Skeletal muscle tissue (tissue), 4 donors: ENCODE results near the gene BAHD1. TPM values are rescaled to one million over a fixed set of nuclear protein-coding genes. Genes with fewer than 3 reads are reported as not detected.

Source experiments
- H3K27ac ChIP-seq: one replicate; pipeline ENCODE4 v1.7.0; 2013; ENCODE audit warnings: mild to moderate bottlenecking, low read depth, low read length, inconsistent platforms
- H3K27me3 ChIP-seq, 3 donors: one replicate each; pipeline ENCODE4 v1.7.0; 2013; ENCODE audit warnings: low read length in 3 of 3; ENCODE audit not compliant: control insufficient read depth in 3 of 3, insufficient read depth in 3 of 3
- H3K36me3 ChIP-seq, 3 donors: one replicate each; pipeline ENCODE4 v1.7.0; 2013; ENCODE audit warnings: low read length in 3 of 3; ENCODE audit not compliant: control insufficient read depth in 3 of 3, insufficient read depth in 3 of 3
- H3K4me1 ChIP-seq, 3 donors: one replicate each; pipeline ENCODE4 v1.7.0; 2013; ENCODE audit warnings: low read length in 3 of 3, mild to moderate bottlenecking in 3 of 3; ENCODE audit not compliant: control insufficient read depth in 3 of 3, insufficient read depth in 3 of 3
- H3K4me3 ChIP-seq, 3 donors: one replicate each; pipeline ENCODE4 v1.7.0; 2013; ENCODE audit warnings: low read length in 3 of 3
- H3K9ac ChIP-seq, 3 donors: one replicate each; pipeline ENCODE4 v1.7.0; 2013; ENCODE audit warnings: low read length in 3 of 3, mild to moderate bottlenecking in 3 of 3, moderate library complexity in 2 of 3, low read depth in 1 of 3
- H3K9me3 ChIP-seq, 3 donors: one replicate each; pipeline ENCODE4 v1.7.0; 2013; ENCODE audit warnings: low read length in 3 of 3; ENCODE audit not compliant: control insufficient read depth in 3 of 3
- total RNA-seq: library from RNA; depleted of rRNA; stranded (reverse); fragments of >200 nt; gene quantifications from one replicate; pipeline ENCODE4 v1.2.3, GENCODE V29; 2014
- donor health status: Osteomylitis.

Gene BAHD1
- total RNA-seq, 1 donor from 2014 or later, result 9.4 TPM

DNA sequence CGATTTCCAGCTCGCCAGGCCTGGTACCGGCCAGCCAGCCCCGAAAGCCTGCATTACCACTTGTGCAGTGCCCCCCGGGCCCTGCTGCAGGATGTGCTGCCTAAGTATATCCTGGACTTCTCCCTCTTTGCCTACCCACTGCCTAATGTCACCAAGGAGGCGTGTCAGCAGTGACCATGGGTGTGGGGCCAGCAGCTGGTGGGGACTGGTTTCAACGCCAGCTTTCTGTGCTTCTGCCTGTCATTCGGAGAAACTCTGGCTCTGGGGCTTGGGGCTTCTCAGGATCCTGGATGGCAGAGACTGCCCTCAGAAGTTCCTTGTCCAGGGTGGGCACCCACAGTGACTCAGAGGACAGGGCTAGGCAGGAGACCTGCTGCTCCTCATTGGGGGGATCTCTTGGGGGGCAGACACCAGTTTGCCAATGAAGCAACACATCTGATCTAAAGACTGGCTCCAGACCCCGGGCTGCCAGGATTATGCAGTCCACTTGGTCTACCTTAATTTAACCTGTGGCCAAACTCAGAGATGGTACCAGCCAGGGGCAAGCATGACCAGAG is 31.5 kb downstream of the BAHD1 start:
- Histone ChIP-seq H3K27me3 (no peaks in the 10 kb centered on the region), H3K9ac (peak overlapping the region in 2 of 3 donors; percentile 20 to 85), H3K36me3 (no peaks in the 10 kb centered on the region), H3K4me1 (peaks cover 17 to 21% (median 19%) of the 10 kb centered on the region in 3 donors), H3K9me3 (no peaks in the 10 kb centered on the region), H3K27ac (no peak overlapping the region), H3K4me3 (peak overlapping the region; percentile 84 to 91 (median 88))

GRCh38 chr15:40474581-40474980 is 33.8 kb downstream of the BAHD1 start:
- no peak overlapping the region for H3K9ac ChIP-seq
- no peaks in the 10 kb centered on the region for H3K9me3 ChIP-seq
- no peak overlapping the region for H3K27ac ChIP-seq
- no peaks in the 10 kb centered on the region for H3K27me3 ChIP-seq
- H3K4me3 ChIP-seq, result no peak overlapping the region
- H3K36me3 ChIP-seq, result no peaks in the 10 kb centered on the region
- H3K4me1 ChIP-seq, result peaks cover 17 to 21% (median 19%) of the 10 kb centered on the region in 3 donors

GRCh38 chr15:40477642-40478327 is 37.0 kb downstream of the BAHD1 start:
- Histone ChIP-seq H3K27me3 (no peaks in the 10 kb centered on the region), H3K9me3 (no peaks in the 10 kb centered on the region), H3K4me1 (no peaks in the 10 kb centered on the region), H3K4me3 (no peak overlapping the region), H3K36me3 (no peaks in the 10 kb centered on the region), H3K9ac (no peak overlapping the region), H3K27ac (no peak overlapping the region)

GRCh38 chr15:40479024-40479423 is 38.3 kb downstream of the BAHD1 start:
- H3K9me3 ChIP-seq, result no peaks in the 10 kb centered on the region
- no peak overlapping the region for H3K27ac ChIP-seq
- H3K27me3 ChIP-seq, result no peaks in the 10 kb centered on the region
- H3K9ac ChIP-seq, result no peak overlapping the region
- H3K4me3 ChIP-seq, result no peak overlapping the region
- H3K36me3 ChIP-seq, result no peaks in the 10 kb centered on the region
- H3K4me1 ChIP-seq, result no peaks in the 10 kb centered on the region

DNA sequence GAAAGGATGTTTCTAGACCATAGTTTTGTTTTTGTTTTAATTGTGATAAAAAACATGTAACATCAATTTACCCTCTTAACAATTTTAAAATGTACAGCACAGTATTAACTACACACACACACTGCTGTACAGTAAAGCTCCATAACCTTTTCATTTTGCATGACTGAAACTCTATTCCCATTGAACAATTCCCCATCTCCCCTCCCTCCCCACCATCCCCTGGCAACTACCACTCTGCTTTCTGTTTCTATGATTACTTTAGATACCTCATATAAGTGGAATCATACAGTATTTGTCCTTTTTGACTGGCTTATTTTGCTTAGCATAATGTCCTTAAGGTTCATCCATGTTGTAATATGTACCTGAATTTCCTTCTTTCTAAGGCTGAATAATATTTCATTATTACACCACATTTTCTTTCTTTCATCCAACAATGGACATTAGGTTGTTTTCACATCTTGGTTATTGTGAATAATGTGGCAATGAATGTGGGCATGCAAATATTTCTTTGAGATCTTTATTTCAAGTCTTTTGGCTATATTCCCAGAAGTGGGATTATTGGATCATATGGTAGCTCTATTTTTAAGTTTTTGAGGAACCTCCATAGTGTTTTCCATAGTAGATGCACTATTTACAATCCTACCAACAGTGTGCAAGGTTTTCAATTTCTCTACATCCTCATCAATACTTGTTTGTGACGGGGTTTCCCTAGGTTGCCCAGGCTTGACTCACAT is 40.8 kb downstream of the BAHD1 start:
- Histone ChIP-seq H3K36me3 (no peaks in the 10 kb centered on the region), H3K27me3 (no peaks in the 10 kb centered on the region), H3K27ac (no peak overlapping the region), H3K9me3 (no peaks in the 10 kb centered on the region), H3K9ac (no peak overlapping the region), H3K4me3 (no peak overlapping the region), H3K4me1 (no peaks in the 10 kb centered on the region)

- H3K27ac ChIP-seq, result no peak overlapping the region
- H3K27me3 ChIP-seq, result no peaks in the 10 kb centered on the region
- no peaks in the 10 kb centered on the region for H3K4me1 ChIP-seq
- H3K36me3 ChIP-seq, result no peaks in the 10 kb centered on the region
- H3K9me3 ChIP-seq, result no peaks in the 10 kb centered on the region
- H3K4me3 ChIP-seq, result no peak overlapping the region
- H3K9ac ChIP-seq, result no peak overlapping the region
Observed at GRCh38 chr15:40483919-40484318, 43.2 kb downstream of the BAHD1 start.

DNA sequence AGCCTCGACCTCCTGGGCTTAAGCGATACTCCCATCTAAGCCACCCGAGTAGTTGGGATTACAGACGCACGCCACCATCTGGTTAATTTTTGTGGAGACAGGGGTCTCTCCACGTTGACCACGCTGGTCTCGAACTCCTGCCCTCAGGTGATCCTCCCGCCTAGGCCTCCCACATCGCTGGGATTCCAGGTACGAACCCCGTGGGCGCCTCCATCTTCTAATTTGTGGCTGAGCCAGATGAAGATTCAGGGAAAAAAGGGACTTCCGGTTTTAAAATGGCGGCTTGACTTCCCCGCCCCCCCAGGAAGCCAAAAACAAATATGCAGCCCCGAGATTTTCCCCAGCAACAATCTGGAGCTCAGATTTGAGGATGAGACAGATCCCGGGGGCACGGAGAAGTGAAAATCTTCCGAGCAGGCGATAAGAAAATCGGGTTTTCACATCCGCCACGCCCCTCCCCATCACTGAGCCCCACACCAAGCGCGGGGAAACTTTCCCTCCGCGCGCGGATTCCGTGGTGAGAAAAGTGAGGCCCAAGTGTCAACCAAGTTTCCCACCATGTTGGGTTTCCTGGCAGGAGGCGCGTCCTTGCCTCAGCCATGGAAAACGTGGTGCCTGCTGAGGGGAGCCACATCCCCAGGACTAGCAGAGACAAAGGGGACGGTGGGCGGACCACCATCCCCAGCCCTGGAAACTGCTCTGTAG is 45.5 kb downstream of the BAHD1 start:
- Histone ChIP-seq H3K9me3 (no peaks in the 10 kb centered on the region), H3K4me3 (no peak overlapping the region), H3K9ac (no peak overlapping the region), H3K36me3 (no peaks in the 10 kb centered on the region), H3K4me1 (no peaks in the 10 kb centered on the region), H3K27me3 (no peaks in the 10 kb centered on the region), H3K27ac (no peak overlapping the region)

- Histone ChIP-seq H3K9me3 (no peaks in the 10 kb centered on the region), H3K36me3 (no peaks in the 10 kb centered on the region), H3K27me3 (no peaks in the 10 kb centered on the region), H3K9ac (no peak overlapping the region), H3K27ac (no peak overlapping the region), H3K4me3 (no peak overlapping the region), H3K4me1 (no peaks in the 10 kb centered on the region)
Observed at GRCh38 chr15:40487816-40488682, 47.3 kb downstream of the BAHD1 start.

GRCh38 chr15:40489274-40490175 is 48.8 kb downstream of the BAHD1 start:
- Histone ChIP-seq H3K9ac (no peak overlapping the region), H3K9me3 (no peaks in the 10 kb centered on the region), H3K4me3 (no peak overlapping the region), H3K36me3 (no peaks in the 10 kb centered on the region), H3K4me1 (no peaks in the 10 kb centered on the region), H3K27me3 (peaks cover 0 to 3% (median 3%) of the 10 kb centered on the region in 3 donors), H3K27ac (no peak overlapping the region)
